Amygdala (tissue), 56 donors: ENCODE data around the gene COX7B2.
A peak's percentile ranks its signal among the peaks of the same experiment; 100 is the strongest.

ENCODE experiments used
- DNase-seq, 56 donors: peaks; one replicate each; lab custom pipeline; 2025; lab: John Stamatoyannopoulos, UW

Gene COX7B2

GRCh38 chr4:46909078-46909477, at the start of gene COX7B2:
Gene COX7B2 (minus strand): TSS chr4:46909245. CDS start chr4:46735192, 174,053 bp downstream.
- DNase-seq, result no peak

- DNase-seq, result no peak
Observed at GRCh38 chr4:46956451-46956850, 47.4 kb upstream of the COX7B2 start.

GRCh38 chr4:46955601-46956000, 46.6 kb upstream of the COX7B2 start:
- DNase-seq, result no peak

GRCh38 chr4:46954643-46955042, 45.6 kb upstream of the COX7B2 start:
- no peak for DNase-seq

- no peak for DNase-seq
Observed at GRCh38 chr4:46953564-46953963, 44.5 kb upstream of the COX7B2 start.

GRCh38 chr4:46952451-46952850, 43.4 kb upstream of the COX7B2 start:
- no peak for DNase-seq

- no peak for DNase-seq
Observed at GRCh38 chr4:46950826-46951225, 41.8 kb upstream of the COX7B2 start.

- DNase-seq, result no peak
Observed at GRCh38 chr4:46949822-46950221, 40.8 kb upstream of the COX7B2 start.

- no peak for DNase-seq
Observed at GRCh38 chr4:46947541-46947940, 38.5 kb upstream of the COX7B2 start.

GRCh38 chr4:46946919-46947536, 38.0 kb upstream of the COX7B2 start:
- DNase-seq, result peak in 4 of 56 donors; percentile 6 to 33 (median 25)

GRCh38 chr4:46945062-46945461, 36.0 kb upstream of the COX7B2 start:
- DNase-seq, result no peak

- no peak for DNase-seq
Observed at GRCh38 chr4:46944345-46944744, 35.3 kb upstream of the COX7B2 start.

GRCh38 chr4:46937493-46937892, 28.4 kb upstream of the COX7B2 start:
- no peak for DNase-seq

GRCh38 chr4:46934726-46935125, 25.7 kb upstream of the COX7B2 start:
- no peak for DNase-seq

GRCh38 chr4:46933686-46934085, 24.6 kb upstream of the COX7B2 start:
- DNase-seq, result no peak

GRCh38 chr4:46931981-46932380, 22.9 kb upstream of the COX7B2 start:
- DNase-seq, result peak in 21 of 56 donors; percentile 1 to 64 (median 12)

GRCh38 chr4:46930891-46931290, 21.8 kb upstream of the COX7B2 start:
- DNase-seq, result no peak

GRCh38 chr4:46927201-46927600, 18.2 kb upstream of the COX7B2 start:
- no peak for DNase-seq

GRCh38 chr4:46924789-46925529, 15.9 kb upstream of the COX7B2 start:
- no peak for DNase-seq

GRCh38 chr4:46922205-46922604, 13.2 kb upstream of the COX7B2 start:
- no peak for DNase-seq

- DNase-seq, result no peak
Observed at GRCh38 chr4:46908148-46908547, 897 bp downstream of the COX7B2 start.

- DNase-seq, result no peak
Observed at GRCh38 chr4:46900082-46900481, 9.0 kb downstream of the COX7B2 start.
